ENCODE data around the gene LRRC42.
"Not testable (repeated sequence)": the region's sequence is repeated elsewhere in the genome, so short reads cannot be mapped to it uniquely, and the experiment has no call there.

The LRRC42 gene

DNA sequence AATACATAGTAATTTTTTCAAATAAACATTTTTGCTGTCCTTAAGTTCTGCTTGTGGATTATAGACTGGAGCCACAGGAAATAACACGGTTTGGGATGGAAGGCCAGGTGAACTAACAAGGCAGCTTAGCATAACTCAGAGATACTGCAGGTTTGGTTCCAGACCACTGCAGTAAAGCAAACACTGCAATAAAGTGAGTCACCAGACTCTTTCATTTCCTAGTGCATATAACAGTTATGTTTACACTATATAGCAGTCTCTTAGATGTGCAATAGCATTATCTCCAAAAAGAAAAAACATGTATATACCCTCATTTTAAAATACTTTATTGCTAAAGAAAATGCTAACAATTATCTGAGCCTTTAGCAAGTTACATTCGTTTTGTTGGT lies 22.0 kb downstream of the LRRC42 start:
- no peak for DNase-seq

DNA sequence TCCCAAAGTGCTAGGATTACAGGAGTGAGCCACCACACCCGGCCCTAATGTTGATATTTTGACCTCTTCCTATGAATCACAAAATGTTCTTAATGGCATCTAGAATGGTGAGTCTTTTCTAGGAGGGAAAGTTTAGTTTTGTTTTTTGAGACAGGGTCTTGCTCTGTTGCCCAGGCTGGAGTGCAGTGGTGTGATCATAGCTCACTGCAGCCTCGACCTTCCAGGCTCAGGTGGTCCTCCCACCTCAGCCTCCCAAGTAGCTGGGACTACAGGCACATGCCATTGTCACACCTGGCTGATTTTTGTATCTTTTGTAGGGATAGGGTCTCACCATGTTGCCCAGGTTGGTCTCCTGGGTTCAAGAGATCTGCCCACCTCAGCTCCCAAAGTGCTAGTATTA lies 23.2 kb downstream of the LRRC42 start:
- DNase-seq: not testable (repeated sequence)

DNA sequence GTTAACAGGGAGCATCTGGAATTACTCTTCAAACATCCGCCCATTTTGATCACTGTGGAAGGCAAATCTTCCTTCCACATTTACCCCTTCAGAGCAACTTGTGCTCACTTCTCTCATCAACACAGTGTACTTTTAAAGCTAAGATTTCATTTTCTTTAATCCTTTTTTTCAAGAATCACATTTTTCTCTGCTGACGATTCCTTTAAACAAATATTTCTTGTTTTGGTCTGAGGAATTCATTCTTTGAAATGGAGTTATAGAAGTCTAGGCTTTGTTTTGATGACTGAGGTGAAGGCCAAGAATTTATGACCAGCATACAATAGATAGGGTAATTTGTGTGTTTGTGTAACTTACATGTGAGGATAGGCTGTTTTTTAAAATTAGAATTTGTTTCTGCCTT lies 25.6 kb downstream of the LRRC42 start:
- DNase-seq: no peak

DNA sequence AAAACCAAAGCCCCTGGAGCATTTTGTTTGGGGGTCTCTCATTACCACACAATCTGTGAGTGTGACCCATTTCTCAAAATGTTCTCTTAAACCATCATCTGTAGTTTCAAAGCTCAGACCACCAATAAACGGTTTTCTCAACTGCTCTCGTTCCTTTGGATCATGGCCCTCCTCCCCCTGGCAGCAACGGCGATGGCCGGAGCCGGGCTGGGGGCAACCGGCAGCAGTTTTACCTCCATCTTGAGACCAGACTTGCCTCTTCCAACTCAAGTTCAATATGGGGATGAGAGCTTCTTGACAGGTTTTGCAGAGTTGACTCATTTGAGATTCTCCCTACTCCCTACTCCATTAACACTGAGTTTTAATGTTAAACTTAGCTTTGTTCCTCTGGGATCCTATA lies 29.7 kb downstream of the LRRC42 start:
- DNase-seq: no peak

DNA sequence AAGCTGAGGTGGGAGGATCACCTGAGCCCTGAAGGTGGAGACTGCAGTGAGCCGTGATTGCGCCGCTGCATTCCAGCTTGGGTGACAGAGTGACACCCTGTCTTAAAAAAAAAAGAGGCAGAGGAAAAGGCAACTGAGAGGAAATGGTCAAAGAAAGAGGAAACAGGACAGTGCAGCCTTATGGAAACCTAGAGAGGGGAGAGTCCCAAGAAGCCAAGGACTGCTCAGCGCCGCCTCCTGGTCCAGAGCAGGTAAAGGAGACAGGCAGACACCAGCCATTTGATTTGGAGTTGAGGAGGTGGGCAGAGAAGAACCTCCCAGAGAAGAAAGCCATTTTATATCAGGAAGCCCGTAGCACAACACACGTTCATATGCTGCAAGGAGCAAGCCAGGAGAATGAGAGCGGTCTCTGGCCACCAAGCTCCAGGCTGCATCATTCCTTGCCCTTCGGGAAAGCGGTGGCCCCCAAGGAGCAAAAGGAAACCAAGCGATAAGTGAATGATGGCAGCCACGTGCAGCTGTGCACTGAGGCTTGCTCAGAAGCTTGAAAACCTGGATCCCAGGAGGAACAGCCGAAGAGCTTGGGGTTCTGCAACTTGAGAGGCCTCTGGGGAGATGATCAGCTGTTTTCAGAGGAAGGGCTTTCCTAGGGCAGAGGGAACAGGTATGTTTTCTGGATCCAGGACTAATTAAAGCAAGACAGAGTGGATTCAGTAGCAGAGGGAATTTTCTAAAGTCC lies 33.7 kb downstream of the LRRC42 start:
- DNase-seq: no peak

DNA sequence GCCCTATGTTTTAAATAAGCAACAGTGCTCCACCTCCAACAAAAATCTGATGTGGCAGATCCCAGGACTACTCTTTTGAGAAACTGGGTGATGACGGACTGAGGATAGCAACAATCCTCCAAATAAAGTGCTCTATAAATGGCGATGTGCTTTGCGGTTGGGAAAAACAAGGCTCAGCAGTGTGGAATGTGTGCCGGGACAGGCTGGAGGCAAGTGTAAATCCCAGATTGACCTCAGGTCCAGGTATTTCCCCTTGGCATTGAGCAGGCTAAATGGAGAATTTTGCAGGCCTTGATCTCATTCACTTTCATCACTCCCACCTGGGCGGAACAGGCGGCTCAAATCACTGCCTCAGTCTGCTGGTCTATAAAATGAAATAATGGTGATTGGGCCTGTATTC lies 35.1 kb downstream of the LRRC42 start:
- DNase-seq: no peak

DNA sequence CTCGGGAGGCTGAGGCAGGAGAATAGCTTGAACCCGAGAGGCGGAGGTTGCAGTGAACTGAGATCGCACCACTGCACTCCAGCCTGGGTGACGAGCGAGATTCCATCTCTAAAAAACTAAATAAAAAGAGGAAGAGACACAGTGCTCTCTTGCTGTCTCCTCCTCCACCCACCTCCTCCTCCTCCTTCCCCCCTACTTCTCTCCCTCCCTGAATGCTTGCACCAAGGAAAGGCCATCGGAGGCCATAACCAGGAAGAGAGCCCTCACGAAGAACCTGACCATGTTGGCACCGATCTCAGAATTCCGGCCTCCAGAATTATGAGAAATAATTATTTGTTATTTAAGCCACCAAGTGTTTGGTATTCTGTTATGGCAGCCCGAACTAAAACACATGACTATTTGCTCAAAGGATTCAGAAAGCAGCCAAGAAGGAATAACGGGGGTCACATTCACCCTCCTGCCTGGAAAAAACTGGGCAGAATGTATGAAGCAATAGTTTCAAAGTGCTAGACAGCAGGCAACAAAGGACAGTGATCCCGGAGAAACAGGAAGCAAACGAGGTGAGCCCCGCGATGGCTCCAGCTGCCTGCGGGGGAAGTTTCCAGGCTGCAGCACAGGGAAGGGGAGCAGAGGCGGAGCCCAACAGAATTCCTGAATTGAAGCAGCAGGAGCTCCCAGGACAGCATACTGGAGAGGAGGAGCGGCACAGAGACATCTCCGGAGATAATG lies 36.0 kb downstream of the LRRC42 start:
- DNase-seq: peak in 1 of 2 experiments; percentile 42

DNA sequence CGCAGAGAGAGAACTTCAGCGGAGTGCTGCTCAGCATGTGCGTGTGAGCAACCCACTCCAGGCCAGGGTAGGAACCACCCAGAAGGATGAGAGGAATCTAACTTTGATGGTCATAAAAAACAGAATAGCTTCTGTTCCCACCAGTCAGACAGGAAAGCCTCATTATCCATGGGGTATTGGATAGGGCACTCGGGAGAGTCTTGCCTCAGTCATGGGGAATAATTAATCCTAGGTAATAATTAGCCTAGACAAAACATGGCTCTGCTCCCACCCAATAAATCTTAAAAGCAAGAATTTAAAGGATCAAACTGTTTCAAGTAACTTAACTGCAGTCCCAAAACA lies 36.6 kb downstream of the LRRC42 start:
- no peak for DNase-seq

DNA sequence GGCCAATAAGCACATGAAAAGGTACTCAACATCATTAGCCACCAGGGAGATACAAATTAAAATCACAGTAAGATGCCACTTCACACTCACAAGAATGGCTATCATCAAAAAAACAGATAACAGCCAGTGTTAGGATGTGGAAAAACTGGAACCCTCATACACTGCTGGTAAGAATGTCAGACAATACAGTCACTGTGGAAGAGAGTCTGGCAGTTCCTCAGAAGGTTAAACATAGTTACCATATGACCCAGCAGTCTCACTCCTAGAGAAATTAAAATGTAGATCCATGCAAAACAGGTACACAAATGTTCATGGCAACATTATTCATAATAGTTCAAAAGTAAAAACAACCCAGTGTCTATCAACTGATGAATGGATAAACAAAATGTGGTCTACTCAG lies 38.6 kb downstream of the LRRC42 start:
- DNase-seq: peak; percentile 77 to 84

DNA sequence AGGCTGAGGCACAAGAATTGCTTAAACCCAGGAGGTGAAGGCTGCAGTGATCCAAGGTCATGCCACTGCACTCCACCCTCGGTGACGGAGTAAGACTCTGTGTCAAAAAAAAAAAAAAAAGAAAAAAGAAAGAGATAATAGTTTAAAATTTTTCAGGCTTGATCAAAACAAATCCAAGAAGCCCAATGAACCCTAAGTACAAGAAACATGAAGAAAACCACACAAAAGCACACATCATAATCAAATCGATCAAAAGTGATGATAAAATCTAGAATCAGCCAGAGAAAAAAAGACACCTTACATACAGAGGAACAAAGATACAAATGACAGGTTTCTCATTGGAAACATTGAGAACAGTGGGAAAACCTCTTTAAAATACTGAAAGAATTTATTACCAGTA lies 40.3 kb downstream of the LRRC42 start:
- no peak for DNase-seq

DNA sequence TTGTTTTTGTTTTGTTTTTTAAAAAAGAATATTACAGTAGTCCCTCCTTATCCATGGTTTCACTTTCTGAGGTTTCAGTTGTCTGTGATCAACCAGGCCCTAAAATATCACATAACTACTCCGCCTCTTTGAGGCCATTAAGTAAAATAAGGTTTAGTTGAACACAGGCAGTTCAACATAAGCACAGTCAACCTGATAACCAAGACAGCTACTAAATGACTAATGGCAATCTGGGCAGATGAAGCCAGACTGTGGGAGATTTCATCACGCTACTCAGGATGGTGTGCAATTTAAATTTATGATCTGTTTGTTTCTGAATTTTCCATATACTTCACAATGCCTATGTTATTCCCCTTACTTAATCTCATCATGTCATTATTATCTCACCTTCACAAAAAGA lies 41.7 kb downstream of the LRRC42 start:
- DNase-seq: no peak

DNA sequence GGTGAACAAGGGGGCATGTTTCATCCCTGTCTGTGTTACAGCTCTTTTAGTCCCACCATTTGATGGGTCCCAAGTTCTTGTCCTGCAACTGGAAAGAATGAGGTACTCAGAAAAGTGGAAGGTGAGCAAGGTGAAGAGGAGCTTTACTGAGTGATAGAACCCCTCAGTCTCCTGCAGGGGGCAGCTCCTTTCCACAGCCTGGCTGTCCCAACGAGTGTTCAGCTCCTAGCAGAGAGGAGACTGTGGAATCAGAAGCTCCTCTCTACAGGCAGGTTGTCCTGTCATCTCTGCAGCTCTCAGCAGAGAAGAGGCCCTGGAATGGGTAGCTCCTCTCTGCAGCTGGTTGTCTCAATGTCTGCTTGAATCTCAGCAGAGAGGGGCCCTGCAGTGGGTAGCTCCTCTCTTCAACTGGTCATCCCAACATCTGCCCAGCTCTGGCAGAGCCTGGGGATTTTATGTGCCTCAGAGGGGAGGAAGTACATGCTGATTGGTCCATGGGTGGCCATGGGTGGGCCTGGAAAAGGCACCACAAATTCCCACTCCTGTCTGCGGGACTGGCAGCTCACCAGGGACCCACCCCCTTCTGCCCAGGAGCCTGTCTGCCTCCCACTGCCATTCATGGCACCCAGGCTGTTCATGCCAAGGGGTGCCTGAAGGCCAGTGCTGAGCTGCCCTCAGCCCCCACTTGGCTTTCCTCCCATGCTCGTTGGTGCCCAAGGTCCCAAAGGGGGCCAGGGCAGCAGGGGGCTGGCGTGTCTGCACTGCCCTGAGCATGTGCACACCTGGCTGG lies 46.1 kb downstream of the LRRC42 start:
- DNase-seq: no peak

DNA sequence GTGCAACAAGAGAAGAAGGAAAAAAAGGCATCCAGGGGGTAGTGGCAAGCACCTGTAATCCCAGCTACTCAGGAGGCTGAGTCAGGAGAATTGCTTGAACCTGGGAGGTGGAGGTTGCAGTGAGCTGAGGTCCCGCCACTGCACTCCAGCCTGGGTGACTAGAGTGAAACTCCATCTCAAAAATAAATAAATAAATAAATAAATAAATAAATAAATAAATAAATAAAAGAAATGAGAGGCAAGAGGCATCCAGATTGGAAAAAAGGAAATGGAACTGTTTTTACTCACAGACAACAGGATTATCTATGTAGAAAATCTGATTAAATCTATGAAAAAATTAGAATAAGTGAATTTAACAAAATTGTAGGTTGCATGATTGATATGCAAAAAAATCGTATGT lies 48.4 kb downstream of the LRRC42 start:
- DNase-seq: not testable (repeated sequence)

DNA sequence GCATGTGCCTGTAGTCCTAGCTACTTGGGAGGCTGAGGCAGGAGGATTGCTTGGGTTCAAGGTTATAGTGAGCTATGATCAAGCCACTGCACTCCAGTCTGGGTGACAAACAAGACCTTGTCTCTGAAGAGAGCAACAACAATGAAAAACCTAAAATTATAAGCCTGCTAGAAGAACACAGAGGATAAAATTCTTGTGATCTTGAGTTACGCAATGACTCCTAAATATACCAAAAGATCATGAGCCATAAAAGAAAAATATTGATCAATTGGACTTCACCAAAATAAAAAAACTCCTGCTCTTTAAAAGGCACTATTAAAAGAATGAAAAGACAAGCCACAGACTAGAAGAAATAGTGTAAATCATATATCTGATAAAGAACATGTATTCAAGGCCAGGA lies 49.5 kb downstream of the LRRC42 start:
- no peak for DNase-seq

DNA sequence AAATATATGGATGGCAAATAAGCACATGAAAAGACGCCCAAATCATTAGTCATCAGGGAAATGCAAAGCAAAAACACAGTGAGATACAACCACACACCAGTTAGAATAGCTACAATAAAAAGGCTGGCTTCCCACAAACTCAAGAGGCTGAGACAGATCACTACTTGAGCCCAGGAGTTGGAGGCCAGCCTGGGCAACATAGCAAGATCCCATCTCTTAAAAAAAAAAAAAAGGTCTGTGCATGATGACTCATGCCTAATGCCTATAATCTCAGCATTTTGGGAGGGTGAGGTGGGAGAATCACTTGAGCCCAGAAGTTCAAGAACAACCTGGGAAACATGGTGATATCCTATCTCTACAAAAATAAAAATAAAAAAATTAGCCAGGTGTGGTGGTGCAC lies 52.1 kb downstream of the LRRC42 start:
- no peak for DNase-seq

DNA sequence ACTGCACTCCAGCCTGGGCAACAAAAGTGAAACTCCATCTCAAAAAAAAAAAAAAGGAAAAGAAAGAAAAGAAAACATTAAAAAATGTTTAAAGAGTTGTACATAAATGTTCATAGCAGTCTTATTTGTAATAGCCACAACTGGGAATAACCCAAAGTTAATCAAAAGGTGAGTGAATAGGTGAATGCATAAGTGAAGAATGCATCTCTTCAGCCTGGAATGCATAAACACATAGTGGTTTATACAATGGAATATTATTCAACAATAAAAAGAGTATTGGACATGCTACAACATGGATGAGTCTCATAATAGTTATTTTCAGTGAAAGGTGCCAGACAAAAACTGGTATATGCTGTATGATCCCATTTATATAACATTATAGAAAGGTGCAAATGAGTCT lies 53.8 kb downstream of the LRRC42 start:
- no peak for DNase-seq

DNA sequence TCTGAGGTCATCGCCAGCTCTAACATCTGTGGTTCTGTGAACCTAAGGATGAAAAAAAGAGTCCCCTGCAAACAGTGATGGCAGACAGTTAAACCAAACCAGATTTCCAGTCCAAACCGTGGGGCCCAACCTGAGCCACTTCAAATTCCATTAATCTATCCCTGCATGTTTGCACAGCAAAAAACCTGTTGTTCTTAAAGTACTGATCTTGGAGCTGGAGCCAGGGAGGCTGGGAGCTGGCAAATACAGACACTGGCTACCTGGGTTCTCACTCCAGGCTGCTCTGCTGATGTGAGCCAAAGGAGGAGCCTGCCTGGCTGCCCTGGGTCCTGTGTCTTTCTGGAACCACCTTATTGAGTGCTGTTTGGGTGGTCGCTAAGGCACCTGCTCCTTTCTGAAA lies 55.4 kb downstream of the LRRC42 start:
- no peak for DNase-seq

DNA sequence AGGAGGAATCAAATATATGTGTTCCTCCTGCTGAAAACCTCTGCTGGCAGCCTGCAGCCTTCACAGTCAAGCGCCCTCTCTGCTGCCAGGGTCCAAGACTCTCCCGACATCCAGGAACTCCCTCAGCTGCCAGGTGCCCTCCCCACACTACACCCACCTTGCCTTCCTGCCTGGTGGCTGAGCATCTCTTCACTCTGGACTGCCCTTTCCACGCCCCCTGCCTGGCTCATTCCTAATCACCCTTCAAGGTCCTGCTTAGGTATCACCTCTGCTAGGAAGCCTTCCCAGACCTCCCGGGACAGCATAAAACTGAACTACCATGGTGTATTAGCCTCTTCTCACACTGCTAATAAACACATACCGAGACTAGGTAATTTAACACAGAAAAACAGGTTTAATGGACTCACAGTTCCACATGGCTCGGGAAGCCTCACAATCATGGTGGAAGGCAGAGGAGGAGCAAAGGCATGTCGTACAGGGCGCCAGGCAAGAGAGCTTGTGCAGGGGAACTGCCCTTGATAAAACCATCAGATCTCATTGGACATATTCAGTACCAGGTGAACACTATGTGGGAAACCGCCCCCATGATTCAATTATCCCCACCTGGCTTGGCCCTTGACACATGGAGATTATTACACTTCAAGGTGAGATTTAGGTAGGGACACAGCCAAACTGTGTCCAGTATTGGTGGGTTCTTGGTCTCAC lies 56.5 kb downstream of the LRRC42 start:
- no peak for DNase-seq

DNA sequence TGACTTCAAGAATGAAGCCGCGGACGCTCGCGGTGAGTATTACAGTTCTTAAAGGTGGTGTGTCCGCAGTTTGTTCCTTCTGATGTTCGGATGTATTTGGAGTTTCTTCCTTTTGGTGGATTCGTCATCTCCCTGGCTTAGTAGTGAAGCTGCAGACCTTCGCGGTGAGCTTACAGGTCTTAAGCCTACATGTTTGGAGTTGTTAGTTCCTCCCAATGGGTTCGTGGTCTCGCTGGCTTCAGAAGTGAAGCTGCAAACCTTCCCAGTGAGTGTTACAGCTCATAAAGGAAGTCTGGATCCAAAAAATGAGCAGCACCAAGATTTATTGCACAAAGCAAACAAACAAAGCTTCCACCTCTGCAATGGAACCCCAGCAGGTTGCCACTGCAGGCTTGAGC lies 57.1 kb downstream of the LRRC42 start:
- DNase-seq: no peak

DNA sequence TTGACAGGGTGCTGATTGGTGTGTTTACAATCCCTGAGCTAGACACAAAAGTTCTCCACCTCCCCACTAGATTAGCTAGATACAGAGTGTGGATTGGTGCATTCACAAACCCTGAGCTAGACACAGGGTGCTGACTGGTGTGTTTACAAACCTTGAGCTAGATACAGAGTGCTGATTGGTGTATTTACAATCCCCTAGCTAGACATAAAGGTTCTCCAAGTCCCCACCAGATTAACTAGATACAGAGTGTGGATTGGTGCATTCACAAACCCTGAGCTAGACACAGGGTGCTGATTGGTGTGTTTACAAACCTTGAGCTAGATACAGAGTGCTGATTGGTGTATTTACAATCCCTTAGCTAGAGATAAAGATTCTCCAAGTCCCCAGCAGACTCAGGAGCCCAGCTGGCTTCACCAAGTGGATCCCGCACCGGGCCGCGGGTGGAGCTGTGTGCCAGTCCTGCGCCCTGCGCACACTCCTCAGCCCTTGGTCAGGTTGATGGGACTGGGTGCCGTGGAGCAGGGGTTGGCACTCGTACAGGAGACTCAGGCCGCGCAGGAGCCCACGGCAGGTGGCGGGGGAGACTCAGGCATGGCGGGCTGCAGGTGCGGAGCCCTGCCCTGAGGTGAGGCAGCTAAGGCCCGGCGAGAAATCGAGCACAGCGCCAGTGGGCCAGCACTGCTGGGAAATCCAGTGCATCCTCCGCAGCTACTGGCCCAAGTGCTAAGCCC lies 57.8 kb downstream of the LRRC42 start:
- not testable (repeated sequence) for DNase-seq

DNA sequence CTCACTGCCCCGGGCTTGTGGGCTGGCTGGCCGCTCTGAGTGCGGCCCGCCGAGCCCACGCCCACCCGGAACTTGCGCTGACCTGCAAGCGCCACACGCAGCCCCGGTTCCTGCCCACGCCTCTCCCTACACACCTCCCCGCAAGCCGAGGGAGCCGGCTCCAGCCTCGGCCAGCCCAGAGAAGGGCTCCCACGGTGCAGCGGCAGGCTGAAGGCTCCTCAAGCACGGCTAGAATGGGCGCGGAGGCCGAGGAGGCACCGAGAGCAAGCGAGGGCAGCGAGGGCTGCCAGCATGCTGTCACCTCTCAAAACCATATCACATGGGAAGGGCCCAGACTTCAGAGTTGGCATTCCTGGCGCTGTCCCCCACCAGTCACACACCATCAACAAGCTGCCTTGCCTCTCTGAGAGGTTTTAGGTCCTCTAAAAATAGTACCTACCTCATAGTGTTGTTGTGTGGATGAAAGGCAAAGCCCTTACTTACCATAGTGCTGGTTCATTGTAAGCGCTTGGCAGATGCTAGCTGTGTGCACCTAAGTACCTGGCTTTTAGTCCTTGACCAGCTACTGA lies 58.4 kb downstream of the LRRC42 start:
- DNase-seq: no peak

DNA sequence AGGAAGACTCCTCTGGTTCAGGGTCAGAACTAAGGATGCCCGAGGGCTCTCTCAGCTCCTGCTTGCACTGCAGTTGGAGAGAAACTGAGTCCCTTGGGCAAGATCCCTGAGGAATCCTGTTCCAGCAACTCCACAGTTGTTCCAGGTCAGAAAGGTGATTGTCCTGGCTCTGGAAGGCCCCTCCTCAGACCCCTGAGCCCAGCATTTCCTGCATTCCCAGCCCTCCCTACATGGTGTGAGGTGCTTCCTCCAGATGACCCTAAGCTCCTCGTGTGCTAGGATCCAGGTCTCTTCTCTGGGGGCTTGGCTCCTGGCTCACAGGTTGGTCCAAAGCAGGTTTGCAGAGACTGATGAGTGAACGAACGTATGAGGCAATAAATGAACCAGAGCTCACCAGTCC lies 60.4 kb downstream of the LRRC42 start:
- no peak for DNase-seq
